ENCODE data around the gene CCDC3.

CCDC3 gene

GRCh38 chr10:12919574-12919973 lies 81.9 kb downstream of the CCDC3 start:
- DNase-seq, result no peak

DNA sequence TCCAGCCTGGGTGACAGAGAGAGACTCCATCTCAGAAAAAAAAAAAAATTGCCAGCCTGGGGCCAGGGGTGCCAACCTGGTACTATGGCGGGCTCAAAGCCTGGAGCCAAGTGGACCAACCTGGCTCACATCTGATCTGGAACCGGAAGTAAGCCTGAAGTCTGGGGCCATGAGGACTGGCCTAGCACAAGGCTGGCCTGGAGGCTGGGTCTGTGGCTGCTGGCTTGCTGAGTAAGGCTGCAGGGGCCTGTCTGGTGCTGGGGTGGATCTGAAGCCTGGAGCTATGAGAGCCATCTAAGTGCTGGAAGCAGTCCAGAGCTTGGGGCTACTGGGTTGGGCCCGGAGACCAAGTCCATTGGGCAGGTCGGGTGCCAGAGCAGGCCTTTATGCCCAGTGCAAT lies 84.9 kb downstream of the CCDC3 start:
- no peak for DNase-seq

DNA sequence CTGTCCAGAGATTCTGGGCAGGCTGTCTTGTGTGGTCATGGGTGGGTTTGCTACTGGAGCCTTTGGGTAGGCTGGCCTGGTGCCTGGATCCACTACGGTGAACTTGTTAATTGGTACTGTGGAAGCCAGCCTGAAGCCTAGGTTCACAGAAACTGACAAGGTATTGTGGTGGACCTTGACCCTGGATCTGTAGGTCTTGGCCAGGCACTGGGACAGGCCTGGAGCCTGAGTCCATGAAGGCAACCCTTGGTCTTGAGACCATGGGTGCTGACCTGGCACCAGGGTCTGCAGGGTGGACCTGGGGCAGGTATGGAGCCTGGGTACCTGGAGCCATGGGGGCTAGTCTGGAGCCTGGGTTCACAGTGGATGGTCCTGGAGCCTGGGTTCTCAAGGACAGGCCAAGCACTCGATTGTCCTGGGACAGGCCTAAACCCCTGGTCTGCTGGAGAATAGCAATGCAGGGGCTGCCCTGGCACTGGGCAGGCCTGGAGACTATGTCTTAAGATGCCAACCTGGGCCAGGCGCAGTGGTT lies 85.8 kb downstream of the CCDC3 start:
- no peak for DNase-seq

DNA sequence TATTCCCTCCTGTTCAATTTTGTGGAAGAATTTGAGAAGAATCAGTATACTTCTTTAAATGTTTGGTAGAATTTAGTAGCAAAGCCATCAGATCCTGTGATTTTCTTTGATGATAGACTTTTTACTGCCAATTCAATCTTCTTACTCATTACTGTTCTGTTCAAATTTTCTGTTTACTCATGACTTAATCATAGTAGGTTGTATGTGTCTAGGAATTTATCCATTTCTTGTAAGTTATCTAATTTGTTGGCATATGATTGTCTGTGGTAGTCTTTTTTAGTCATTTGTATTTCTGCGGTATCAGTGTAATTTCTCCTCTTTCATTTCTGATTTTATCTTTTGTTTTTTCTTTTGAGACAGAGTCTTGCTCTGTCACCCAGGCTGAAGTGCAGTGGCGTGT lies 87.4 kb downstream of the CCDC3 start:
- DNase-seq, result no peak

DNA sequence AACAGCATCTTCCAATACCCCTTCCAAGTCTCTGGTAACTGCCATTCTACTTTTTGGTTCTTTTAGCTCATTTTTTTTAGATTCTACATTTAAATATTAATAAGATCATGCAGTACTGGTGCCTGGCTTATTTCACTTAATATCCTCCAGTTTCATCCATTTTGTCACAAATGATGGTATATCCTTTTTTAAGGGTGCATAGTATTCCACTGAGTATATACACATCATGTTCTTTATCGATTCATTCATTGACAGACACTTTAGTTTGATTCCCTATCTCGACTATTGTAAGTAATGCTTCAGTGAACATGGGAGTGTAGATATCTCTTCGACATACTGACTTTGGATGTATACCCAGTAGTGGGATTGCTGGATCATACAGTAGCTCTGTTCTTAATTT lies 89.7 kb downstream of the CCDC3 start:
- no peak for DNase-seq

GRCh38 chr10:12910835-12911234 lies 90.7 kb downstream of the CCDC3 start:
- DNase-seq, result no peak

GRCh38 chr10:12909836-12910185 lies 91.7 kb downstream of the CCDC3 start:
- no peak for DNase-seq

- DNase-seq, result no peak
Observed at GRCh38 chr10:12909182-12909835, 92.2 kb downstream of the CCDC3 start.

GRCh38 chr10:12908773-12909172 lies 92.7 kb downstream of the CCDC3 start:
- no peak for DNase-seq

GRCh38 chr10:12907656-12908055 lies 93.9 kb downstream of the CCDC3 start:
- no peak for DNase-seq

DNA sequence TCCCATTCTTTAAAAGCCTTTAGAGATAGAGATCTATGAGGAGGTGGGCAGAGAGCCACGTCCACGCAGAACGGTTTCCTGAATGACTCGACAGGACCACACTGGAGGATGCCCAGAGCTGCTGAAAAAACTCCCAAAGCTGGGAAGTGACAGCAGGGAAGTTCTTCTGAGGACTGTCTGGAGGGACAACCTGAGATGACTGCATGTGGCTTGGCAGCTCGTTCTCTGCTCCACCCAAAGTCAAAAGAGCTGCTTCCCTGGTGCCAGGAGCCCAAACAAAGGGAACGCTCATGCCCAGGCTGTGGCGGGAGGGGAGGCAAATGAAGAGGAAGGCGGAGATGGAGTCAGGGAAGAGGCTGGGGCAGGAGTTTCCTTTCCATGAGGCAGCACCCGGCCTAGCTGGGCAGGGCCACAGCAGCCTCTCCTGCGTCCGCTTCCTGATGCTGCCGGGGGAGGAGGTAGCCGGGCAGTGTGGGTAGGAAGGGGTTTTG lies 95.4 kb downstream of the CCDC3 start:
- DNase-seq, result no peak

DNA sequence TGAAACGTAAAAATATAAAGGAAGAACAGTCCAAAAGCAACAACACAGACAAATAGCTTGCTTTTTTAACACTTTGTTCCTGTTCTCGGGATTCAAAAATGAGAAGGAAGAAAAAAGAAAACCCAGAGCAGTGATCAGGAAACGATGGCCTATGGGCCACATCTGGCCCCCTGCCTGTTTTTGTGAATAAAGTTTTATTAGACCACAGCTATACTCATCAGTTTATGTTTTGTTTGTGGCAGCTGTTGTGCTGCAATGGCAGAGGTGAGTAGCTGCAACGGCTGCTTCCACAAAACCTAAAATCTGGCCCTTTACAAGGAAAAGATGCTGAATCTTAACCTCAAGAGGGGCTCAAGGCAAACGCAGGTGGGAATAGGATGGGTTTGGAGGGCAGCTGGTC lies 96.4 kb downstream of the CCDC3 start:
- DNase-seq, result no peak

- DNase-seq, result no peak
Observed at GRCh38 chr10:12902851-12903358, 98.6 kb downstream of the CCDC3 start.

- DNase-seq, result peak in 1 of 2 experiments; percentile 22
Observed at GRCh38 chr10:12902135-12902572, 99.4 kb downstream of the CCDC3 start.

DNA sequence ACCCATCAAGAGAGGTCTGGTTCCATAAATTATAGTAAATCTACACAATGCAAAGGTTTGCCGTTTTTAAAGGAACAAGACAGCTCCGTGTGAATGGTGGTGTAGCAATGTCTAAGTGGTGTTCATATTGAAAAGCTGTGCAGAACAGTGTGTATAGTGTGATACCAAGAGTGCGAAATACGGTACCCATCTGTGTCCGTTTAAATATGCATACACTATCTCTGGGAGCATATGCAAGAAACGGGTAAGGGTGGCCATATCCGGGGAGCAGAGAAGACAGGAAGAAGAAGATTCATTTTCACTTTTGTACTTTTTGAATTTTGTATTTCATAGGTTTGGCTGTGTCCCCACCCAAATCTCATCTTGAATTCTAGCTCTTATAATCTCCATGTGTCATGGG lies 102.0 kb downstream of the CCDC3 start:
- DNase-seq, result no peak

DNA sequence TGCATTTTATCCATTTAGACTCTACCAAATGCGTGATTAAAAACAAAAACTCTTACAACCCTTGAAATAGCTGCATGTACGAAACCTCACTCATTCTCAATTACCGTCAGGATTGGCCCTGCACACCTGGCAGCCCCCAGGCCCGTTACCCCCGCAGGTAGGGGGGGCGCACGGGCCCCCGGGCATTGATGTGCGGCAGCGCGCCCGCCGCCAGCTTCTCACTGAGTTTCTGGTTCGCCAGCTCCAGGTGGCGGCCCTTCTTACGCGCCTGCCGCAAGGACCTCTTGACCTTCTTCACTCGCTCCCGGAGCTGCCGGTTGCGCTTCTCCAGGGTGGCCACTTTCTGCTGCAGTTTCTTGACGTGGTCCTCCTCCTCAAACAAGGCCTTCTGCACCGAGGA lies 103.2 kb downstream of the CCDC3 start:
- DNase-seq, result no peak

DNA sequence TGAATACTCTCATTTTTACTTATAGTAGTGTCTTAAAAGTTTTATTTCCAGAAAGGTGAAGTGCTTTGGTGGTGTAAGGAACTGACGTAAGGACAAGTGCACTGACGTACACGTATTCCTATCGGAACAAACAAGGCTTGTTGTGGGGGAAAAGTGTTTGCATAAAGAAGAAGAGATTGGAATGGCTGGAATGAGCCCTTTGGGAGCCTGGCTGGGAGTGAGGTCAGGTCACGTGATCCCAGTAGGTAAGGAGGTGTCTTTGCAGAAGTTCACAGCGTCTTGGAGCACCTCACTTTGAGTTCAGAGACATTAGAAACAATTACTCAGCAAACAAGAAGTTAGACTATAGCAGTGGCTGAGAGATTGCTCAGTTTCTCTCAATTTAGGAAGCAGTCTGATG lies 104.2 kb downstream of the CCDC3 start:
- no peak for DNase-seq

DNA sequence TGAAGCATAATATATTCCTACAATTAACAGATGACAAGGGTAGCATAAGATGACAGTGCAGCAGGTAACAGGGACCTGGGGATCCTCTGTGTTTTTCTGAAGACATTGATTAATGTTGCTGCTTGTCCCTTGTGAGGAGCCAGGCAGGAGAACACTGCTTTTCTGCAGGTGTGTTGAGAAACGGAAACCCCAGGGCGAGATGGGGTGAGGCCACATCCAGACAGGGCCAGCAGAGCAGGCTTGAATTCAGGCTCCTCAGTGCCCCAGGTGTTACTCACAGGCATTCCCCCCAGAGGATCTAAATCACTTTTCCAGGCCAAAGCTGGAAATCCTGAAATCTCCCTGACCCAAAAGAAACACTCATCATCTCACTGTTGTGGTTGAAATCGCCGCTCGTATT lies 105.3 kb downstream of the CCDC3 start:
- DNase-seq, result no peak

GRCh38 chr10:12892924-12893323 lies 108.6 kb downstream of the CCDC3 start:
- no peak for DNase-seq

GRCh38 chr10:12890958-12891357 lies 110.6 kb downstream of the CCDC3 start:
- no peak for DNase-seq

DNA sequence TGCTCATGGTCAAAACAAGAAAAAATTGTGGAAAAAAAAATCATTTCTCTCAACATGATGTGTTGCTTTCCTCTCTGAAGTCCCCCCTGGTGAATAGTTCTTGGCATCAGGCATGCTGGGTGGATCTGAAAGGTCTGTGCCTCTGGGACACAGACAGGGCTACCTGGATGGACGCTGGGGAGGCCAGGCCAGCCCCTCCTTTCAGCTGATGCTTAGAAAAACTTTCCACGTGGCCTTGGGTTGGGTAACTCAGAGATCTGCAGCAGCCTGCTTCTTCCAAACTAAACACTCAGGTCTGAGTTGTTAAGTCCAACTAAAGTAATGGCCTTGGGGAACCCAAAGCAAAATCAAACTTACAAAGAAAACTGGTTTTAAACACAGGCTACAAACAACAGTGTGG lies 113.0 kb downstream of the CCDC3 start:
- DNase-seq, result no peak

DNA sequence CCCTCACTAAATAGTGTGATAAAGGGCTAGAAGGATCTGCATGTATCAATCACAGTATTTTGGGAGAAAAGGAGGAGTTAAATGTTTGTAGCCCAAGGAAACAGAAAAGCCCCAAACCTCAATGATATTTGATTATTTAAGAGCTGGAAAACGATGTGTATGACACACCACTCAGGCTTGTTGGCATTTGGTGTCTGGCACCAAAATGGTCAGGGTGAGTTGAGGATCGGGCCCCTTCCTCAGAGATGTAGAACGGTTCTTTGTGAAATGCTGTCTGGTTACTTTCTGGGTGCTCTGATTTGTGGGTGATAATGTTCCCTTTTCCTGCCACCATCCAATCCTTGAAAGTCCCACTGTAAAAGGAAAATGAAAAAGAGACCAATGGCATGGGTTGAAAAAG lies 113.7 kb downstream of the CCDC3 start:
- no peak for DNase-seq

DNA sequence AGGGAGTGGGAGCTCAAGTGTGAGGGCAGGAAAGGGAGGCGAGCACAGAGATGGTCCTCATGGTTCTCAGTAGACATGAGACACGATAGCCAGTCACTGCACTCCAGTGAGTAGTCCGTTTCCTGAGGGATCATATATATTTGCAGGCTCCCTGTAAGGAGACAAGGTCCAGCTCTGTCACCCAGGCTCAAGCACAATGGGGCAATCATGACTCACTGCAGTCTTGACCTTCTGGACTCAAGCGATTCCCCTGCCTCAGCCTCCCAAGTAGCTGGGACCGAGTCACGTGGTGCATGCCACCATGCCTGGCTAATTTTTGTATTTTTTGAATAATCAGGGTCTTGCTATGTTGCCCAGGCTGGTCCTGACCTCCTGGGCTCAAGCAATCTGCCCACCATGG lies 116.7 kb downstream of the CCDC3 start:
- no peak for DNase-seq

- DNase-seq, result no peak
Observed at GRCh38 chr10:12880423-12880822, 121.1 kb downstream of the CCDC3 start.

DNA sequence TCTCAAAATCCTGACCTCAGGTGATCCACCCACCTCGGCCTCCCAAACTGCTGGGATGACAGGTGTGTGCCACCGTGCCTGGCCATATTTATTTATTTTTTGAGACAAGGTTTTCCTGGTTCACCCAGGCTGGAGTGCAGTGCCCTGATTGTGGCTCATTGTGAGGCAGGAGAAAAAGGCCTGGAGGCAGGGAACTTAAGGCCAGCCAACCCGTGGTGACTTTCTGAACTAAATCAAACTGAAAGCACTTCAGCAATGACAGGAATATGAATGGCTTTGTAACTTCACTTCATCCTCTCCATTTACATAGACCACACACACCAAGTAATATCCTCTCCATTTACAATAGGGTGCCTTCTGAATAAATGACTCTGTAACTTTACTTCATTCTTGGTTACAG lies 124.4 kb downstream of the CCDC3 start:
- DNase-seq, result no peak
